Smooth muscle cell of the brain vasculature (primary cell): ENCODE data around the gene CT45A5.
"Not testable (repeated sequence)": the region's sequence is repeated elsewhere in the genome, so short reads cannot be mapped to it uniquely, and the experiment has no call there.

Experiments
- DNase-seq: peaks from one replicate; pipeline ENCODE4 v3.0.0-alpha.2; 2012; ENCODE audit warnings: low read depth, low spot score

The CT45A5 gene, protein sequence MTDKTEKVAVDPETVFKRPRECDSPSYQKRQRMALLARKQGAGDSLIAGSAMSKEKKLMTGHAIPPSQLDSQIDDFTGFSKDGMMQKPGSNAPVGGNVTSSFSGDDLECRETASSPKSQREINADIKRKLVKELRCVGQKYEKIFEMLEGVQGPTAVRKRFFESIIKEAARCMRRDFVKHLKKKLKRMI

DNA sequence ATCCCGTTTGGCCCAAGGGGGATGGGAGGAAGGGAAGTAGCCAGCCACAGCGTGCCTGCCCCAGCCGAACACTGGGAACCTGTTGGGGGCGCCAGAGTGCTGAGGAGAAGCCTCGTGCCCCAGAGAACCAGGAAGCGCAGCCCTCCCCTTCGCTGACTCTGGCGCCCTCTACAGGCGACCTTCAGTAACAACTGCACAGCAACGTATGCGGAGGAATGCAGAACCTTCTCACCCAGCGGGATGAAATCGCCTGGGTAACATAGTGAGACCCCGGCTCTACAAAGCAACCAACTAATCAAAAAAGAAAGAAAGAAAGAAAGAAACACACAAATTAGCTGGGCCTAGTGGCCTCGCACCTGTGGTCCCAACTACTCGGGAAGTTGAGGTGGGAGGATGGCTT is at the start of gene CT45A5:
CT45A5 (minus strand) TSS at position 101 of the 400 bp plus-strand sequence. CDS start 3,774 bp downstream, outside the sequence.
- DNase-seq: not testable (repeated sequence)

DNA sequence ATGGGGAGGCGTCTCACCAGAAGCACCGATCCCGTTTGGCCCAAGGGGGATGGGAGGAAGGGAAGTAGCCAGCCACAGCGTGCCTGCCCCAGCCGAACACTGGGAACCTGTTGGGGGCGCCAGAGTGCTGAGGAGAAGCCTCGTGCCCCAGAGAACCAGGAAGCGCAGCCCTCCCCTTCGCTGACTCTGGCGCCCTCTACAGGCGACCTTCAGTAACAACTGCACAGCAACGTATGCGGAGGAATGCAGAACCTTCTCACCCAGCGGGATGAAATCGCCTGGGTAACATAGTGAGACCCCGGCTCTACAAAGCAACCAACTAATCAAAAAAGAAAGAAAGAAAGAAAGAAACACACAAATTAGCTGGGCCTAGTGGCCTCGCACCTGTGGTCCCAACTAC is 34.6 kb upstream of the CT45A5 start, which contains the start of gene CT45A2:
CT45A2 (minus strand) TSS at position 101 of the 400 bp plus-strand sequence. CDS start 3,747 bp downstream, outside the sequence.
- DNase-seq: not testable (repeated sequence)

DNA sequence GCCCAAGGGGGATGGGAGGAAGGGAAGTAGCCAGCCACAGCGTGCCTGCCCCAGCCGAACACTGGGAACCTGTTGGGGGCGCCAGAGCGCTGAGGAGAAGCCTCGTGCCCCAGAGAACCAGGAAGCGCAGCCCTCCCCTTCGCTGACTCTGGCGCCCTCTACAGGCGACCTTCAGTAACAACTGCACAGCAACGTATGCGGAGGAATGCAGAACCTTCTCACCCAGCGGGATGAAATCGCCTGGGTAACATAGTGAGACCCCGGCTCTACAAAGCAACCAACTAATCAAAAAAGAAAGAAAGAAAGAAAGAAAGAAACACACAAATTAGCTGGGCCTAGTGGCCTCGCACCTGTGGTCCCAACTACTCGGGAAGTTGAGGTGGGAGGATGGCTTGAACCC is 17.4 kb upstream of the CT45A5 start, which contains the start of gene CT45A6:
CT45A6 (minus strand) TSS at position 101 of the 400 bp plus-strand sequence. CDS start 3,794 bp downstream, outside the sequence.
- not testable (repeated sequence) for DNase-seq

DNA sequence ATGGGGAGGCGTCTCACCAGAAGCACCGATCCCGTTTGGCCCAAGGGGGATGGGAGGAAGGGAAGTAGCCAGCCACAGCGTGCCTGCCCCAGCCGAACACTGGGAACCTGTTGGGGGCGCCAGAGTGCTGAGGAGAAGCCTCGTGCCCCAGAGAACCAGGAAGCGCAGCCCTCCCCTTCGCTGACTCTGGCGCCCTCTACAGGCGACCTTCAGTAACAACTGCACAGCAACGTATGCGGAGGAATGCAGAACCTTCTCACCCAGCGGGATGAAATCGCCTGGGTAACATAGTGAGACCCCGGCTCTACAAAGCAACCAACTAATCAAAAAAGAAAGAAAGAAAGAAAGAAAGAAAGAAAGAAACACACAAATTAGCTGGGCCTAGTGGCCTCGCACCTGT is 17.2 kb downstream of the CT45A5 start, which contains the start of gene CT45A3:
CT45A3 (minus strand) TSS at position 101 of the 400 bp plus-strand sequence. CDS start 3,747 bp downstream, outside the sequence.
- not testable (repeated sequence) for DNase-seq

DNA sequence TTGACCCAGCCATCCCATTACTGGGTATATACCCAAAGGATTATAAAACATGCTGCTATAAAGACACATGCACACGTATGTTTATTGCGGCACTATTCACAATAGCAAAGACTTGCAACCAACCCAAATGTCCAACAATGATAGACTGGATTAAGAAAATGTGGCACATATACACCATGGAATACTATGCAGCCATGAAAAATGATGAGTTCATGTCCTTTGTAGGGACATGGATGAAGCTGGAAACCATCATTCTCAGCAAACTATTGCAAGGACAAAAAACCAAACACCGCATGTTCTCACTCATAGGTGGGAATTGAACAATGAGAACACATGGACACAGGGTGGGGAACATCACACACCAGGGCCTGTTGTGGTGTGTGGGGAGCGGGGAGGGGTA is 40.6 kb downstream of the CT45A5 start:
- not testable (repeated sequence) for DNase-seq

DNA sequence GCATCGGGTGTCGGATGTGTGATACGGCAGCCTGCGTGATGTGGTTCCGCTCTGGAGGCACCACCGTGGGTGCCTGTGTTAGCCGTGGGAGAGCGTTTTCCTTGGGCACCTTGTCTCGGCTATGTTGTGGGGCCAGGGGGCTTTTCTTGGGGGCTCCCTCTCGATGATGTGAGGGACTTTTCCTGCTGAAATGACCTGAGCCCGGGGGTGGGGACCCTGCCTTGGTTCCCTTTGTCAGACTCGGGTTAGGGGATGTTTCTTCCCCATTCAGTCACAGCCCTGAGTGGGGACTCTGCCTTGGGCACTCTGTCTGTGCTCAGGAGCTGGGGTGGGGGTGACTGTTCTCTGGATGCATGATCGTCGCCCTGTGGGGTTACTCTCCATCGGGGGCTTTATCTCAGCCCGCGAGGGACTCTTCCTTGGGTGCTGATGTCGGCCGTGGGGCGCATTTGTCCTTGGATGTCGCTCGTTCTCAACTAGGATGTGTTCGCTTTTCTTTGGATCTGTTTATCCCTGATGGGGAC is 44.0 kb downstream of the CT45A5 start:
- no peak for DNase-seq

DNA sequence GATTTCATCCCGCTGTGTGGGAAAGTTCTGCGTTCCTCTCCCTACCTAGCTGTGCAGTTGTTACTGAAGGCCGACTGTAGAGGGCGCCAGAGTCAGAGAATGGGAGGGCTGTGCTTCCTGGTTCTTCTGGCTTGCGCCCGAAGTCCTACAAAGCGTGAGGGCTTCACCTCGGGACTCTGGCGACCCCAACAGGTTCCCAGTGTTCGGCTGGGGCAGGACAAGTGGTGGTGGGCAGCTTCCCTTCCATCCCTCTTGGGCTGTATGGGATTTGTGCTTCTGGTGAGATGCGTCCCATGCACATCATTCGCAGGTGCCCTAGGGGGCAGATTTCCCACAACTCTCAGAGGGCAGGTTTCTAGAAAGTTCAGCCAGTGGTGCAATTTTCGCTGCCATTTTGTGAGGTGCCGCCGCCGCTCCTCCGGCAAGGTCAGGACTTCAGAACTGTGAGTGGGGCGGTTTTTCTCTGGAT is 44.6 kb downstream of the CT45A5 start:
- no peak for DNase-seq

DNA sequence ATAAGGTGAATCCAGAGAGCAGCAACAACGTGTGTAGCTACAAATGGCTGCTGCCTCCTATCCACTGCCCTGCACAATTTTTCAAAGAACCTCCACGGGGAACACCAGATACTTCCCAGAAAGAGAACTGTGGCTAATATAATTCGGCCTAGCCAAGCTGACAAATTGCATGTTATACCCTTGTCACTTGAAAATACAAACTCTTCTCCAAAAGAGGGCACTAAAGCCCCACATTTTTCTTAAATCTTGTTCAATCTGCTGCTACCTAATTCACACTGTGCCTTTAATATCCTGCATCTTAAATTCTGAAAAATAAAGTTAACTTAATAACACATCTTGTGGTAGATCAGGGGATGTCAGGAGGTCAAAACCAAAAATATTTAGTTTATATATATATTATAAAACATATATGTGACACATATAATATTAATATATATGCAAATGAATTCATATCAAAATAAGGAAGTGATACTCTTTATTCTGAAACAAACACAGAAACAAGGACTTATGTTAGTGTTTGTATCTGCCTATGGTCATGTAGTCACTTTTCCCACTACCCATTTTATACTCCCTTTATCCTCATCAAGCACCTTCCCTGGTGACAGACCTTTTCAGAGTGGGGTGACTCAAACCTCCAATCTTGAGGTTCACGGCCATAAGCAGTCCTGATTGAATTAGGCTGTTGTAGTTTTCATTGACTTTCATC is 47.8 kb downstream of the CT45A5 start:
- no peak for DNase-seq

DNA sequence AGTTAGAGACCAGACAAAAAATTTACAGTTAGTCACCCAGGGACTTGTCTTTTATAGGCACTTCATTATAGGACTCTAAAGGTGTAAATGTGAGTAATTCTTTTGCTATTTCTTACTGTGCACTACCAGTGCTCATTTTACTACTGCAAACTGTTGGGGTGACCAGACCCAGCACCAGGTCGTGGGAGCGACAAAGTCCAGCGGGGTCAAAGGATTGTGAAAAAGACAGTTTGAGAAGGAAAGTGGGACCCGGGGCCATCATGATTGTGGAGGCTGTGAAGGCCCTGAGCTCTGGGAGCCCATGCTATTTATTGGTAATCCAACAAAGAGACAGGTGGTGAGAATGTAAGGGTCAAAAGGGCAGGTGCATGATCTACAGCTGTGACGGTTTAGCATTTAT is 50.6 kb downstream of the CT45A5 start:
- DNase-seq: not testable (repeated sequence)
